K562 (cell line): Measurements from ENCODE around the gene AGAP3. TPM values are rescaled to one million over a fixed set of nuclear protein-coding genes. Genes with fewer than 3 reads are reported as not detected.

Experiments used
- ATAC-seq: fragments of 200-7000 bp; cut with Tn5 transposase; 3 replicates; pipeline ENCODE4 v1.9.1; 2020; ENCODE audit warnings: moderate library complexity
- BruUV-seq: library from RNA; stranded (reverse); fragments of 400-500 nt; replicated peaks from 2 replicates; lab custom pipeline; 2021; lab: Mats Ljungman, UMichigan
- CTCF ChIA-PET: fragments of 300-600 bp; formaldehyde crosslinking; extraction: SDS; loops from one replicate; lab custom pipeline; 2021; ENCODE audit warnings: low intra/inter-chr PET ratio; lab: Yijun Ruan, JAX
- POLR2A ChIA-PET: fragments of 300-600, 350-650 bp; sonication (Branson Sonifier 250); formaldehyde crosslinking; extraction: SDS; loops from one replicate; lab custom pipeline; 2021; ENCODE audit warnings: antibody characterized with exemption, inconsistent platforms; lab: Yijun Ruan, JAX
- DNase-seq, 4 experiments: peaks; one replicate each; pipeline versions ENCODE4 v3.0.0 to v3.0.0-alpha.2; 2011 to 2018; ENCODE audit warnings: low spot score in 3 of 4, mixed read lengths in 3 of 4; ENCODE audit errors: extremely low read depth in 1 of 4
- FAIRE-seq: peaks from 2 replicates; lab custom pipeline; 2011; peaks lifted over from hg19 to GRCh38; lab: Jason Lieb, UNC
- H2AFZ ChIP-seq: 2 replicates; pipeline ENCODE4 v1.6.0; 2011; ENCODE audit warnings: low read depth, low read length, control low read depth, inconsistent platforms
- H3K27ac ChIP-seq: fragments of 200-600 bp; 3 replicates; pipeline ENCODE4 v1.8.0; 2011; ENCODE audit warnings: low read depth, mild to moderate bottlenecking, control low read depth, inconsistent platforms, low read length, moderate library complexity, mixed read lengths; ENCODE audit errors: extremely low read depth
- H3K27me3 ChIP-seq, 2 experiments: fragments of 300-600 bp in 1 of 2; 2 replicates in 1 of 2; 3 replicates in 1 of 2; pipeline versions ENCODE4 v1.6.0 to v1.8.0; 2011; ENCODE audit warnings: inconsistent platforms in 2 of 2, low read length in 2 of 2, mild to moderate bottlenecking in 1 of 2, mixed read lengths in 1 of 2, moderate library complexity in 1 of 2; ENCODE audit not compliant: control insufficient read depth in 2 of 2, insufficient read depth in 2 of 2
- H3K36me3 ChIP-seq: fragments of 300-600 bp; 3 replicates; pipeline ENCODE4 v1.8.0; 2011; ENCODE audit warnings: mild to moderate bottlenecking, low read length, inconsistent platforms; ENCODE audit not compliant: control insufficient read depth, insufficient read depth
- H3K4me1 ChIP-seq, 2 experiments: fragments of 200-600 bp in 1 of 2; replicated peaks in 1 of 2; 2 replicates in 1 of 2; 3 replicates in 1 of 2; pipeline versions ENCODE4 v1.5.1 to v1.8.0; 2011; ENCODE audit warnings: inconsistent platforms in 2 of 2, low read length in 2 of 2, mild to moderate bottlenecking in 1 of 2, mixed read lengths in 1 of 2, moderate library complexity in 1 of 2; ENCODE audit not compliant: control insufficient read depth in 2 of 2, insufficient read depth in 2 of 2
- H3K4me2 ChIP-seq: 2 replicates; pipeline ENCODE4 v1.6.1; 2011; ENCODE audit warnings: low read length, control low read depth, inconsistent platforms, mixed read lengths; ENCODE audit not compliant: insufficient read depth
- H3K4me3 ChIP-seq: fragments of 200-600 bp; sonication (generic), shearing (Covaris generic); 2 replicates; pipeline ENCODE4 v1.5.1; 2016; ENCODE audit warnings: control low read depth, inconsistent platforms
- H3K79me2 ChIP-seq: fragments of 200-600 bp; 3 replicates; pipeline ENCODE4 v1.8.0; 2011; ENCODE audit warnings: low read length, inconsistent platforms; ENCODE audit not compliant: control insufficient read depth, insufficient read depth
- H3K9ac ChIP-seq, 2 experiments: 2 replicates each; pipeline versions ENCODE4 v1.6.0 to v1.6.1; 2011; ENCODE audit warnings: low read depth in 2 of 2, low read length in 2 of 2, control low read depth in 1 of 2, inconsistent platforms in 1 of 2, mild to moderate bottlenecking in 1 of 2, mixed read lengths in 1 of 2; ENCODE audit not compliant: insufficient read depth in 1 of 2
- H3K9me1 ChIP-seq: one replicate; pipeline ENCODE4 v1.6.0; 2011; ENCODE audit warnings: inconsistent platforms, mild to moderate bottlenecking, low read length, moderate library complexity; ENCODE audit not compliant: control insufficient read depth, insufficient read depth
- H3K9me3 ChIP-seq: replicated peaks from 2 replicates; pipeline ENCODE4 v1.5.1; 2011; ENCODE audit warnings: low read depth, low read length, inconsistent platforms; ENCODE audit not compliant: control insufficient read depth, insufficient read depth
- H4K20me1 ChIP-seq: replicated peaks from 2 replicates; pipeline ENCODE4 v1.6.1; 2011; ENCODE audit warnings: low read length, inconsistent platforms, mixed read lengths; ENCODE audit not compliant: control insufficient read depth, insufficient read depth
- MCM3 ChIP-seq: fragments of 450-650 bp; IDR thresholded peaks from 2 replicates; pipeline ENCODE4 v1.6.1; 2016
- POLR2A ChIP-seq: fragments of 450-650 bp; conservative IDR thresholded peaks from 2 replicates; pipeline ENCODE4 v1.6.1; 2016
- POLR2AphosphoS2 ChIP-seq: IDR thresholded peaks from 2 replicates; pipeline ENCODE4 v1.6.1; 2012; ENCODE audit warnings: low read length, improper control_type of control experiment
- POLR2G ChIP-seq: fragments of 200-400 bp; formaldehyde crosslinking; IDR thresholded peaks from 2 replicates; pipeline ENCODE4 v1.6.1; 2017; ENCODE audit warnings: low read depth, mild to moderate bottlenecking, antibody characterized with exemption, low read length, moderate library complexity
- RBM34 ChIP-seq: fragments of 200-400 bp; formaldehyde crosslinking; IDR thresholded peaks from 2 replicates; pipeline ENCODE4 v1.6.1; 2018; ENCODE audit warnings: low read length, borderline replicate concordance; ENCODE audit not compliant: insufficient read depth
- WGBS: fragments of 100-300 bp; shearing (Covaris generic); methylation state at CpG from one replicate; pipeline ENCODE4 v1.1.6; 2016; ENCODE audit warnings: low coverage, mixed read lengths; ENCODE audit not compliant: insufficient coverage; ENCODE audit errors: missing lambda C conversion rate; 5-methylcytosine and 5-hydroxymethylcytosine counted together
- in situ Hi-C: fragments of 300-500 bp; cut with MboI; formaldehyde crosslinking; loops from 4 replicates; pipeline ENCODE4 v1.15.0; 2018; ENCODE audit warnings: inconsistent platforms, mixed read lengths
- intact Hi-C: fragments of 100-400 bp; cut with micrococcal nuclease; formaldehyde crosslinking; loops from 2 replicates; pipeline ENCODE4 v1.14.2; 2022
- polyA plus RNA-seq, 8 experiments: library from polyadenylated mRNA; depleted of rRNA in 4 of 8; stranded (reverse) in 5 of 8; unstranded in 3 of 8; fragments of >200 nt; fragmentation: Nextera tagmentation in 2 of 8; fragmentation: Illumina TruSeq in 1 of 8; extraction: Ambion mirVana in 2 of 8; extraction: Trizol in 1 of 8; gene quantifications; 2 replicates each; pipeline versions ENCODE4 v1.2.1 to v1.2.3, GENCODE V29; 2011 to 2014; ENCODE audit warnings: inconsistent platforms in 1 of 8, missing spikeins in 1 of 8
- total RNA-seq, 7 experiments: library from RNA; depleted of rRNA in 6 of 7; stranded (reverse); fragments of >200 nt in 6 of 7; fragmentation: Illumina TruSeq in 2 of 7; extraction: Trizol in 2 of 7; gene quantifications; 2 replicates each; pipeline versions ENCODE4 v1.2.1 to v1.2.3, GENCODE V29; 2011 to 2021; ENCODE audit warnings: low replicate concordance in 1 of 7

AGAP3 gene
- total and polyA plus RNA-seq, 9 of the 15 experiments (the other 6 are each of a cell fraction or from before 2014, with no cell fraction given) = 3.4 to 208 (median 62.2) TPM

DNA sequence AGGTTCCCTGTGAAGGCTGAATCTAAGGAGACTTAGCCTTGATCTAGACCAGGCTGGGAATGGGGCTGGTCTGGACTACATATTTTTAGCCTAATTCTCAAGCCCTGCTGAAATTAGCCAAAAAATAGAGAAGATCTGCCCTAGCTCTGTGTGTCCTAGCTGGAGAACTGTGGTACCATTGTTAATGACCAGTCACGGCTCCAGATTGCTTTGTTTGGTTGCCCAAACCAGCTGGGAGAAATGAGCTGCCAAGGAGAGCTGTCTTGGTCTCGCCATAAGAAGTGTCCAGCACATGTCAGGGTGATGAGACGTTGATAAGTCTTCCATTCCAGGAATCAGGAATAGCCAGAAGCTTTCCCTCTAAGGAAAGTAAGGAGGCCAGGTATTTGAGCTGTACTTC is 60.5 kb downstream of the AGAP3 start:
- in situ Hi-C loops = no loop called here
- intact Hi-C loops = no loop called here

More for the DNA sequence above, 60.5 kb downstream of the AGAP3 start:
- Histone ChIP-seq H3K9ac (no peak overlapping the region; a peak in 1 of 4 replicates), H3K9me3 (no peaks in the 10 kb centered on the region), H2AFZ (no peak overlapping the region), H3K36me3 (peaks cover 31% of the 10 kb centered on the region; the same call in 2 of the 3 replicates), H3K27ac (no peak overlapping the region)
- DNase-seq (no peak), FAIRE-seq (no peak)
- POLR2A ChIA-PET = interaction anchor here (0.8 to 3.5 kb wide), 5 partner anchors 10 to 68 kb away, joined by 3 to 20 read pairs (median 6); no protein-coding TSS in a partner anchor
- TF ChIP-seq POLR2A (0 out of 2 replicates have a peak, but pooled peaks have one; percentile 5), POLR2AphosphoS2 (0 out of 2 replicates have a peak, but pooled peaks have one; percentile 65), RBM34 (no peak), MCM3 (no peak), POLR2G (0 out of 2 replicates have a peak, but pooled peaks have one; percentile 20)
- TF ChIP-seq, all 486 proteins: peak for 3
- WGBS = 38% methylated on average over 3 of the region's 3 CpGs
- Histone ChIP-seq H3K4me2 (no peak overlapping the region), H3K9me1 (peaks cover 5% of the 10 kb centered on the region), H3K4me1 (peaks cover 0 to 21% of the 10 kb centered on the region in 2 experiments; a peak in 2 of 5 replicates), H3K27me3 (peaks cover 30% of the 10 kb centered on the region in 2 experiments; a peak in 4 of 5 replicates), H4K20me1 (peaks cover 4% of the 10 kb centered on the region; the same call in 1 of the 2 replicates), H3K4me3 (no peak overlapping the region), H3K79me2 (no peaks in the 10 kb centered on the region)
- peak; percentile 11 for ATAC-seq
- no TSS peak for BruUV-seq
- CTCF ChIA-PET = no interaction called here
